DMS79 (cell line): ENCODE data around the gene HIC1.
A peak's percentile ranks its signal among the peaks of the same experiment; 100 is the strongest.

Experiments used
- DNase-seq: peaks from one replicate; lab custom pipeline; 2025; lab: John Stamatoyannopoulos, UW

Gene HIC1

DNA sequence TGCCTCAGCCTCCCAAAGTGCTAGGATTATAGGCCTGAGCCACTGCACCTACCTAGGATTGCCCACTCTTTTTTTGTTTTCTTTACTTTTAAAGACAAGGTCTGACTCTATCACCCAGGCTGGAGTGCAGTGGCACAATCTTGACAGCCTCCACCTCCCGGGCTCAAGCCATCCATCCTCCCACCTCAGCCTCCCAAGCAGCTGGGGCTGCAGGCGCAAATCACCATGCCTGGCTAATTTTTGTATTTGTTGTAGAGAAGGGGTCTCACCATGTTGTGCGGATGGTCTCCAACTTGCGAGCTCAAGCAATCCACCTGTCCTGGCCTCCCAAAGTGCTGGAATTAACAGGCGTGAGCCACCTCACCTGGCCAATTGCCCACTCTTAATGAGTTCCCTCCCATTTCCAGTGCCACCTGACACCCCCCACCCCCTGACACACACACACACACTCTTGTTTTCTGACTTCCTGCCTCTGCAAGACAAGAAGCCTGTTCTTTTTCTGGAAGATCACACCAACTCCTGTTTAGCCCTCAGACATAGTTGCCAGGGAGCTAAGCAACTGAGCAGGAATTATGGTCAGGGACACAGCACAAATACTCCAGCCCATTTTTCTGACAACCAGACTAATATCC lies 10.5 kb upstream of the HIC1 start:
- DNase-seq: no peak

DNA sequence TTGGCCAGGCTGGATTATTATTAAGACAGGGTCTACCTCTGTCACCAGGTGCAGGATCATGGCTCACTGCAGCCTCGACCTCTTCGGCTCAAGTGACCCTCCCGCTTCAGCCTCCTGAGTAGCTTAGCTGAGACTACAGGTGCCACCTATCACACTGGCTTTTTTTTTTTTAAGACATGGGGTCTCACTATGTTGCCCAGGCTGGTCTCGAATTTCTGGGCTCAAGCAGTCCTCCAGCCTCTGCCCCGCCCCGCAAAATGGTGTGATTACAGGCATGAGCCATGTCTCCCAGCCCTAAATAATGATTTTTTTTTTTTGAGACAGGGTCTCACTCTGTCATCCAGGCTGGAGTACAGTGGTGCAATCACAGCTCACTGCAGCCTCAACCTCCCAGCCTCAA lies 7.3 kb upstream of the HIC1 start:
- no peak for DNase-seq

DNA sequence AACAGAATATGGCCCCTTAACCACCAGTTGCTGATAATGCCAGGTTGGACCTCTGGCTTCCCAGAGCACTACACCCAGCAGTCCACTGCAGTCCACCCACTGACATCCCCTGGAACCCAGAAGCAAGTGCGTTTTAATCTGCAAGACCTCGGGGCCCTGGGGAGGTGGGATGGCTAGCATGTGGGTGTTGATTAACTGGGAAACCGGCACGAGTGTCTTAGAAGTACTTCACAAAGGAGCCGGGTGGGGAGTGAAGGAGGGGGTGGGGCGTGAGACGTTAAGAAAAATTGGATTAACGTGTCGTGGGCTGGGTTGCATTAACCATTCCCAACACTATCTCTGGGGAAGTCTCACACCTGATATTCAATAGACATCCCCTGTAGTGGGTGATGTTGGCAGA lies 6.1 kb upstream of the HIC1 start:
- no peak for DNase-seq

DNA sequence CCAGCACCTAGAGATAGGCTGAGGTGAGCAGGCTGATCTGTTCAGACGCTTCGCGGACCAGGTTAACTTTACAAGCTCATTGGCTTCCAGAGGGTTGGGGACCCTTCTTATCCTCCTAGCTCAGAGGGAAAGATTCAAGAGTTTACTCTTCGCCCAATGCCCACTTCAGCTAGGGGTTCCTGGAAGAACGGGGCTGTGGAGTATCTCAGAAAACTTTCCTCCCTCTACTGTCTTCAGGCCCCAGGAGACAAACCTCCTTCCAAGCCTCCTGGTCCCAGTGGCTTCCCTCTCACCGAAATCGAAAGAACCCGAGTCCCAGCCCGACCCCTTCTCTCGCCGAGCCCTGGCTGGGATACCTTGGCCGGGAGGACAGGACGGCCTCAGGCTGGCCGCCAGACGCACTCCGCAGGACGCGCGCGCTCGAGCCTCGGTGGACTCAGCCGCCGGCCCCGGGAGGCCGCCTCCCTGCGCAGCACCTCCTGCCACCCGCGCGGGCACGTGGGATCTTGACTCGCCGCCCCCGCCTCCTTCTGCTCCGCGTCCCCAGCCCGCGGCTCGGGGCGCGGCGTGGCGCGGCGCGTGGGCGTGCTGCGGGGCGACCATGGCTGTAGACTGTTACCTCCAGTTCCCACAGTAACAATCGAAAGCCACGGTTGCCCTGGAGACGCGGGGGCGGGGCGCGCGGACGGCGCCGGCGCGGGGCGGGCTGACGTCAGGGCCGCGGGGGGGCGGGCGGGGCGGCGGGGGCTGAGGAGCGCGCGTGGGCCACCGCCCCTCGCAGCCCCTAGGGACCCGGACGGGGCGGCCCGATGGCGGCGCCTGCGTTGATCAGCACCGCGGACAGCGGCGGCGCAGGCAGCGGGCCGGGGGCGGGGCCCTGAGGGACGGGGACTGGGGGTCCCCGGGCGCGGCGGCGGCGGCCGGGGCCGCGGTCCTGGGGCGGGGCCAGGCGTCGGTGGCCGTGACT lies 5.3 kb upstream of the HIC1 start:
- DNase-seq: peak; percentile 27

DNA sequence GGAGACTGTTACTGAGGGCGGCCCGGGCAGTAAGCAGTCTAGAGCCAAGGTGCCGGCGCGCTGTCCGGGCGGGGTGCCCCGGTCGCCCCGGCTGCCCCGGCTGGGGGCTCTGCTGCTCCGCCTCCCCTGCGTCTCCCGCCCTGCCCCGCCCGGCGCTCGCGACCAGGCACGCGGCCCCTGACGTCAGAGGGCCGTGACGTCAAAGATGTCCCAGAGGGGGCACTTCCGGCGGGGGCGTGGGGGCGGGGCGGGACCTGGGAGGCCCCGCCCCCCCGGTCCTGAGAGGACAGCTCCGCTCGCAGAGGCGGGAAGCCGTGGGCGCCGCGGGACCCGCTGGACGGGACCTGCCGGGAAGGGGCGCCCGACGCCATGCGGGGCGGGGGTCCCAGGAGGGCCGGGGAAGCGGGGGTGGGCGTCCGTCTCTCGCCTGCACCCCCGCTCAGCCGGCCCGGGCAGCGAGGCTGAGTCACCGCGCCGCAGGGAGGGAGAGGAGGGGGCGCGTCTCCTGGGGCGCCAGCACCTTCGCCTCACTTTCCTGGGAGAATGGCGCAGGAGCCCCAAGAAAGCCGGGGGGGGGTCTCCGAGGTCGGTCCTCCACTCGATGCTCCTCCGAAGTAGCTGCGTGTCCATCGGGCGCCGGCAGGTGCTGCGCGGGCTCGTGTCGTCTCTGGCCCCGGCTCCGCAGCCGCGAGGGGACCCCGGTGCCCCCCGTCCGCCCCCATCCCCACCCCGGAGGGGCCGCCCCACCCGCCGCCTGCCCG lies 4.4 kb upstream of the HIC1 start:
- DNase-seq: peak; percentile 27

DNA sequence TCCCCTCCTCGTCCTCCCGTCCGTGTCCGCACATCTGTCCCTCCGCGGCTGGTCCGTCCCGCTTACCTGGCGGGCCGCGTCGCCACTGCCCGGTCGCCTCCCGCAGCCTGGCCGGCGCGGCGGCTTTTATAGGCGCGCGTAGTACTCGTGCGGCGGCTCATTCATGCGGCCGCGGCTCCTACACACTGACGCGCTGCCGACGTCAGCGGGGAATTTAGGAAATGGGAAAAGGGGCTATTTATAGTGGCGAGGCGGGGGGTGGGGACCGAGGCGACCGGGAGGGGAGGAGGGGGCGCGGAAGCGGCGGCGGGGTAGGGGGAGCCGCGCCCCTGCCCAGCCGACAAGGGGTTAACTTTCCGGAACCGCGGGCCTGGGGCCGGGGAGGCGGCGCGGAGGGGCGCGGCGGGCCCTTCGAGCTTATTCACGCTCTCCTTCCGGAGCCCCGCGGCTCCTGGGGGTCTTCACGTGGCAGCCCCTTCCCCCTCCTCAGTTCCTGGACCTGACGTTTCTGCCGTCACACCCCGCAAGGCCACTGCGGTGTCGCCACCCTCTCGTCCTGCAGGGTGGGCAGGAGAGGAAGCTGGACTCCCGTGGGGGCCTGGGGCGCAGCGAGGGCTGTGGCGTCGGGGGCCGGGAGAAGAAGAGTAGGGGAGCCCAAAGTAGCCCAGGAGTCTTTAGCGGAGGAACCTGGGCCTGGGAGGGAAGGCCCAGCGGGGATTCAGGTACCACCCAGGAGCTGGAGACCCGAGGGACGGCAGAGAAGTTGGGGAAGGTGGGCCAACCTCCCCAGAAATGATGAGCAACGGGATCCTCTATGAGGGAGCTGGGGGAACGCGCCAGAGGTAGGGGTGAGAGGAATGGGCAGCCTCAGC lies 3.6 kb upstream of the HIC1 start:
- no peak for DNase-seq

DNA sequence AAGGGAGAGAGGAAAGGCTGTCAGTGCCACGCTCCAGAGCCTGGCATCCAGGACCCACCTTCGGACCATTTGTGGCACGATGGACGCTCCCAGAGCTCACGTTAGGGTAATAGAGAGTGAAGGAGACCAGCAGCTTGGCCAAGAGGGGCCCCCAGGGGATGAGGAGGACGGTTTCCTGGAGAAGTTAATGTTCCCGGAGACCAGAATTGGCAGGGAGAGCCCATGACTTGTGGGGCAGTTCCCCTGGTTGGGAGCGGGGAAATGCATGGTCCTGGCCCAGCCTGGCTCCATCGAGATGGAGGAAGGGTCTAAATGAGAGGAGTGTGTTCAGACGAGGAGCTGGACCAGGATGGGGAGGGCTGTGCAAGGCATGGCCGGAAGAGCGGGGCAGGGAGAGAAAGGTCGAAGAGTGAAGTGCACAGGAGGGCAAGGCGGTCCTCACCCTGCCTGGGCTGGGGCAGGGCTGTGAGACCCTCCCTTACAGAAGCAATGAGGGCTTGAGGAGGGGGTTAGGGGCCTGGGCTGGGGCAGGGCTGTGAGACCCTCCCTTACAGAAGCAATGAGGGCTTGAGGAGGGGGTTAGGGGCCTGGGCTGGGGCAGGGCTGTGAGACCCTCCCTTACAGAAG lies 2.9 kb upstream of the HIC1 start:
- DNase-seq: no peak

DNA sequence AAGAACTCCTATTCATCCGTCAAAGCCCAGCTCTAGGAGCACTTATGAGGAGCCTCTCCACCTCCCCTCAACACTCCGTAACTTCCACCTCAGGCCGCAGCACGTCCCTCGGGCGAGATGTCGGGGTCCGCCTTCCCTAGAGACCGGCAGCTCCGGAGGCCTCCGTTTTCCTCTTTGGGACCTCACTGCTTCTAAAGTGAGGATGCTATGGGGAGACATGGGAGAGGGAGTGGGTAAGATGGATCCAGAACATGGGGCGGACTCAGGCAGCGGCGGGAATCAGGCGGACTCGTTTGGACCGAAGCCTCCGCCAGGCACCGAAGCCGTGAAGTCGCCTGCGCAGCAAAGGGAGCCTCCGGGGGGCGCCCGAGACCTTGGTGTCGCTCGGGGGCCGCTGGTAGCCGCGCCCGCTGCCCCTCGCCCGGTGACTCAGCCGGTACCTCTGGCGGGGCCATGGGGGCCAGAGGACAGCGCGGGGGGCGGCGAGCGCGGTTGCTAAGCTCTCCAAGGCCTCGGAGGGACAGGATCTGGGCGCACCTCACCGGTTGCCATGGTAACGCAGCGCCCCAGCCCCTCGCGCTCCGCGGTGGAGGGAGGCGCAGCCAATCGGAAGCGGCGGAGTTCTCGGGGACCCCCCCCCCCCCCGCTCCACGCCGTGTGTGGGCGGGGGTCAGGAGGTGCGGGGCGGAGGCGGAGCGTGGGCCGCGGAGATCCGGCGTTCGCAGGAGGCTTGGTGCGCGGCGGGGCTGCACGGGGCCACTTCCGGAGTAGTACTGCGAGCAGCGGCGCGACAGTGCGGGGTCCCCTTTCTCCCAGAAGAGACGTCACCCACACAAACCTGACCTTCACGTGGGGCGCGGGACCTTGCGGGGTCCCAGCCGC lies 1.3 kb upstream of the HIC1 start:
- DNase-seq: peak; percentile 50

DNA sequence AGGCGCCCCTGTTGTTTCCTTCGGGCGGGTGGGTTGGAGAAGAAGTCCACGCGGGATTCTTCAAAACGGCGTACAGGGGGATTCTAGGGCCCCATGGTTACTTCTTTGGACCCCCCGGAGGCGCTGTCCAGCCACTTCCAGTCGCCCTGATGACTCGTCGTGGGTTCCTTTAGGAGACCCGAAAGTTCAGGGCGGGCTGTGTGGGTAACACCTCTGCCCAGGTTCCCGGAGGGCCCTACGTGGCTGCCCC lies 716 bp upstream of the HIC1 start:
- DNase-seq: no peak

DNA sequence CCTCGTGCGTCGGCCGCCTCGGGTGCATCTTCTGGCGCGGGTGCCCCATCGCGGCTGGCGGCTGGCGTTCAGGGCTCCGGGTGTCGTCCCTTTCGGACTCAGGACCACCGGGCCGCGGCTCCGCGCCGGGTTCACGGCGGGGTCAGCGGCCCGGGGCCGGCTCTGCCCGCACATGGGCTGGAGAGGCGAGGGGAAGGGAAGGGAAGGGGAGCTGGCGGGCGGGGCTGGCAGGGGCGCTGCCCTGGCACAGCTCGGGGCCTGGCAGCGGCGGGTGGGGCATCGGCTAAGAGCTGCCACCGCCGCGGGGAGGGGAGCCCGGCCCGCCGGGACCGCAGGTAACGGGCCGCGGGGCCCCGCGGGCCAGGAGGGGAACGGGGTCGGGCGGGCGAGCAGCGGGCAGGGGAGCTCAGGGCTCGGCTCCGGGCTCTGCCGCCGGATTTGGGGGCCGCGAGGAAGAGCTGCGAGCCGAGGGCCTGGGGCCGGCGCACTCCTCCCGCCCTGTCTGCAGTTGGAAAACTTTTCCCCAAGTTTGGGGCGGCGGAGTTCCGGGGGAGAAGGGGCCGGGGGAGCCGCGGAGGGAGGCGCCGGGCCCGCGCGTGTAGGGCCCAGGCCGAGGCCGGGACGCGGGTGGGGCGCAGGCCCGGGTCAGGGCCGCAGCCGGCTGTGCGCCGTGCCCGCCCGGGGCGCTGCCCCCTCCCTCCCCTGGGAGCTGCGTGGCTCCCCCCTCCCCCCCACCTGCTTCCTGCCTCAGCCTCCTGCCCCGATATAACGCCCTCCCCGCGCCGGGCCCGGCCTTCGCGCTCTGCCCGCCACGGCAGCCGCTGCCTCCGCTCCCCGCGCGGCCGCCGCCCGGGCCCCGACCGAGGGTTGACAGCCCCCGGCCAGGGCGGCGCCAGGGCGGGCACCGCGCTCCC lies 646 bp downstream of the HIC1 start:
- no peak for DNase-seq

DNA sequence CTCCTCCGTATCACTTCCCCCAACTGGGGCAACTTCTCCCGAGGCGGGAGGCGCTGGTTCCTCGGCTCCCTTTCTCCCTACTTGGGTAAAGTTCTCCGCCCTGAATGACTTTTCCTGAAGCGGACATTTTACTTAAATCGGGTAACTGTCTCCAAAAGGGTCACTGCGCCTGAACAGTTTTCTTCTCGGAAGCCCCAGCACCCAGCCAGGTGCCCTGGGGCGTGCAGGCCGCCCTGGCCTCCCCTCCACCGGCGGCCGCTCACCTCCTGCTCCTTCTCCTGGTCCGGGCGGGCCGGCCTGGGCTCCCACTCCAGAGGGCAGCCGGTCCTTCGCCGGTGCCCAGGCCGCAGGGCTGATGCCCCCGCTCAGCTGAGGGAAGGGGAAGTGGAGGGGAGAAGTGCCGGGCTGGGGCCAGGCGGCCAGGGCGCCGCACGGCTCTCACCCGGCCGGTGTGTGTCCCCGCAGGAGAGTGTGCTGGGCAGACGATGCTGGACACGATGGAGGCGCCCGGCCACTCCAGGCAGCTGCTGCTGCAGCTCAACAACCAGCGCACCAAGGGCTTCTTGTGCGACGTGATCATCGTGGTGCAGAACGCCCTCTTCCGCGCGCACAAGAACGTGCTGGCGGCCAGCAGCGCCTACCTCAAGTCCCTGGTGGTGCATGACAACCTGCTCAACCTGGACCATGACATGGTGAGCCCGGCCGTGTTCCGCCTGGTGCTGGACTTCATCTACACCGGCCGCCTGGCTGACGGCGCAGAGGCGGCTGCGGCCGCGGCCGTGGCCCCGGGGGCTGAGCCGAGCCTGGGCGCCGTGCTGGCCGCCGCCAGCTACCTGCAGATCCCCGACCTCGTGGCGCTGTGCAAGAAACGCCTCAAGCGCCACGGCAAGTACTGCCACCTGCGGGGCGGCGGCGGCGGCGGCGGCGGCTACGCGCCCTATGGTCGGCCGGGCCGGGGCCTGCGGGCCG lies 1.6 kb downstream of the HIC1 start:
- DNase-seq: no peak

DNA sequence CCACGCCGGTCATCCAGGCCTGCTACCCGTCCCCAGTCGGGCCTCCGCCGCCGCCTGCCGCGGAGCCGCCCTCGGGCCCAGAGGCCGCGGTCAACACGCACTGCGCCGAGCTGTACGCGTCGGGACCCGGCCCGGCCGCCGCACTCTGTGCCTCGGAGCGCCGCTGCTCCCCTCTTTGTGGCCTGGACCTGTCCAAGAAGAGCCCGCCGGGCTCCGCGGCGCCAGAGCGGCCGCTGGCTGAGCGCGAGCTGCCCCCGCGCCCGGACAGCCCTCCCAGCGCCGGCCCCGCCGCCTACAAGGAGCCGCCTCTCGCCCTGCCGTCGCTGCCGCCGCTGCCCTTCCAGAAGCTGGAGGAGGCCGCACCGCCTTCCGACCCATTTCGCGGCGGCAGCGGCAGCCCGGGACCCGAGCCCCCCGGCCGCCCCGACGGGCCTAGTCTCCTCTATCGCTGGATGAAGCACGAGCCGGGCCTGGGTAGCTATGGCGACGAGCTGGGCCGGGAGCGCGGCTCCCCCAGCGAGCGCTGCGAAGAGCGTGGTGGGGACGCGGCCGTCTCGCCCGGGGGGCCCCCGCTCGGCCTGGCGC lies 2.4 kb downstream of the HIC1 start:
- no peak for DNase-seq

DNA sequence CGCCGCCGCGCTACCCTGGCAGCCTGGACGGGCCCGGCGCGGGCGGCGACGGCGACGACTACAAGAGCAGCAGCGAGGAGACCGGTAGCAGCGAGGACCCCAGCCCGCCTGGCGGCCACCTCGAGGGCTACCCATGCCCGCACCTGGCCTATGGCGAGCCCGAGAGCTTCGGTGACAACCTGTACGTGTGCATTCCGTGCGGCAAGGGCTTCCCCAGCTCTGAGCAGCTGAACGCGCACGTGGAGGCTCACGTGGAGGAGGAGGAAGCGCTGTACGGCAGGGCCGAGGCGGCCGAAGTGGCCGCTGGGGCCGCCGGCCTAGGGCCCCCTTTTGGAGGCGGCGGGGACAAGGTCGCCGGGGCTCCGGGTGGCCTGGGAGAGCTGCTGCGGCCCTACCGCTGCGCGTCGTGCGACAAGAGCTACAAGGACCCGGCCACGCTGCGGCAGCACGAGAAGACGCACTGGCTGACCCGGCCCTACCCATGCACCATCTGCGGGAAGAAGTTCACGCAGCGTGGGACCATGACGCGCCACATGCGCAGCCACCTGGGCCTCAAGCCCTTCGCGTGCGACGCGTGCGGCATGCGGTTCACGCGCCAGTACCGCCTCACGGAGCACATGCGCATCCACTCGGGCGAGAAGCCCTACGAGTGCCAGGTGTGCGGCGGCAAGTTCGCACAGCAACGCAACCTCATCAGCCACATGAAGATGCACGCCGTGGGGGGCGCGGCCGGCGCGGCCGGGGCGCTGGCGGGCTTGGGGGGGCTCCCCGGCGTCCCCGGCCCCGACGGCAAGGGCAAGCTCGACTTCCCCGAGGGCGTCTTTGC lies 3.1 kb downstream of the HIC1 start:
- no peak for DNase-seq

DNA sequence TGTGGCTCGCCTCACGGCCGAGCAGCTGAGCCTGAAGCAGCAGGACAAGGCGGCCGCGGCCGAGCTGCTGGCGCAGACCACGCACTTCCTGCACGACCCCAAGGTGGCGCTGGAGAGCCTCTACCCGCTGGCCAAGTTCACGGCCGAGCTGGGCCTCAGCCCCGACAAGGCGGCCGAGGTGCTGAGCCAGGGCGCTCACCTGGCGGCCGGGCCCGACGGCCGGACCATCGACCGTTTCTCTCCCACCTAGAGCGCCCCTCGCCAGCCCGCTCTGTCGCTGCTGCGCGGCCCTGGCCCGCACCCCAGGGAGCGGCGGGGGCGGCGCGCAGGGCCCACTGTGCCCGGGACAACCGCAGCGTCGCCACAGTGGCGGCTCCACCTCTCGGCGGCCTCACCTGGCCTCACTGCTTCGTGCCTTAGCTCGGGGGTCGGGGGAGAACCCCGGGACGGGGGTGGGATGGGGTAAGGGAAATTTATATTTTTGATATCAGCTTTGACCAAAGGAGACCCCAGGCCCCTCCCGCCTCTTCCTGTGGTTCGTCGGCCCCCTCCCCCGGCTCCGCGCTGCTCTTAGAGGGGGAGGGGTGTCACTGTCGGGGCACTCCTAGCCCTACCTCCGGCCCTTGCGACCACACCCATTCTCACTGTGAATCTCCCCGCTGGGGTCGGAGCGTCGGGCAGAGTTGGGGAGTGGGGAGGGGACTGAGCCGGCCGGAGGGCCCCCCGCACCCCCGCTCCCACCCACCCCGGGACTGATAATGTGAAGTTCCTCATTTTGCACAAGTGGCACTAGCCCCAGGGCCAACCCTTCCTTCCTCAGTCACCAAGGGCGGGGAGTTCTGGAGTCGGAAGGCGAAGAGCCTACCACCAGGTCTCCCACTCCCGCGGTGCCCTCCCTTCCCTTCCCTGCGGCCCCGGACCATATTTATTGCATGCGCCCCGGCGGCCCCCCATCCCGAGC lies 4.0 kb downstream of the HIC1 start:
- DNase-seq: no peak

DNA sequence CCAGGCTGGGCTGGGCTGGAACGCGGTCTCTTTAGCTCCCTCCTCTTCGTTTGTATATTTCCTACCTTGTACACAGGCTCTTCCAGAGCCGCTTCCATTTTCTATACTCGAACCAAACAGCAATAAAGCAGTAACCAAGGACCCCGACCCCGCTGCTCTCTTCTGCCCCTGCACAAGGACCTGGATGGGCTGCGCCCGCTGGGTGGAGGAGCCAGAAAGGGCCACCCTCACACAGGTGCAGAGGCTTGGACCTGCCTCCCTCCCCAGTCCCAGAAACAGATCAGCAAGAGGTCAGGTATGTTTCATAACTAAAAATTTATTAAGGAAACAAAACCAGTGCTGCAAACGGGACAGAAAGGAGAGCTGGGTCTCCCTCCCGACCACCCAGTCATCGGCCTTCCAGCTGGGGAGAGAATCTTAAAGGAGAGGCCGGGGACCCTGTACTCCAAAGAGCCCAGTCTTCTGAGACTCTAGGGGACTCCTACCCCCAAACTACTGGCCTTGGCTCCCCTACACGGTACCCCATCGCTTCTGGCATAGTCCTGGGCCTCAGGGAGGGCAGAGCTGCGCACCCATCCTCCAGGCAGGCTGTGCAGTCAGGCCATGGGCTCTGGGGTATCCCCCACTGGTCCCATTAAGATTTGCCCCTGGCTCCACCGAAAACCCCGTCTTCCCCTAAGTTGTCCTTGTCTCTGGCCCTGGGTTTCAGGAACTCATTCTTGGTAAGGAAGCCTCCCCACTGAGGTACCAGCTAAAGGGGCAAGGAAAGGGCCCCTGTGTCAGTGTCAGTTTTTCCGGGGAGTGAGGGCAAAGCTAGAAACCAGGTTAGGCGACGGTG lies 4.9 kb downstream of the HIC1 start:
- no peak for DNase-seq
